ENCODE measurements around the gene ZNF438.

ZNF438 gene

DNA sequence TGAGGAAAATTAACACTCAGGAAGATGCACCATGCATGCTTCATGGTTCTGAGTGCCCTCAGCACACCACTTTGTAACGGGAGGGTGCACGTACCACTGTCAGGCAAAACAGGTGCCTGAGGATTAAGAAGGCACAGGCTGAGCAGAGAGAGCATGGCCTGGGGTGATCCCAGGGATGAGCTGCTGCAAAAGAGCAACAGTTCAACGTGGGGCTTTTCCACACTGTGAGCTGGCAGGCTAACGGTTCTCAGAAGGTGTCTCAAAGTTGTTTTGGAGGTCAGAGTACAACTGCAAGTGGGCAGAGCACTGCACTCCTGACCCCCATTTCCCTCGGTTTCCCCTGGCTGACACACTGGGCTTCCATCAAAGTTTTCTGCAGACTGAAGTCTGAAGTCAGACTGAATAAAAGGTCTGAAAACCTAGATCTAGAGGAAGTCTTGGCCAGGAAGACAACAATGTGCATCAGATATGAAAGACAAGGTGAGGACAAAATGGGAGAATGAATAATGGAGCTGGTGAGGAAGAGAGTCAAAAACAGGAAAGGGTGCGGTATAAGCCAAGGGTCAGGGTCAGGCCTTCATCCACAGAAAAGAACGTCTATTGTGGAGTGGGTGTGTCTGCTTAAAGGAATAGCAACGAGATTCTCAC, 20.5 kb downstream of the ZNF438 start:
- no peak for DNase-seq

DNA sequence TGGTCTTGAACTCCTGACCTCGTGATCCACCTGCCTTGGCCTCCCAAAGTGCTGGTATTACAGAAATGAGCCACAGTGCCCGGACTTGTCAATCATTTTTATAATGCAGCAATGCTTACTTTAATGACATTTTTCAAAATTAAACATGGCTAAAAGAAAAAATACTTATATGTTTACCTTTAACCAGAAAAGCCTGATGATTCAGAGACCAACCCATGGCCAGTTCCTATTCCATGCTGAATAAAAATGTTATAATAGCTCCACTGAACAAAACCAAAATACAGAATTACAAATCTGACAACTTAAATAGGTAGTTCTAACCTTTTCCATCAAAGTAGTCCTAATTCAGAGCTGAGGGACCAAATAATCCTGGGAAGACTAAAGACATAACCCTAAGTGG, 21.6 kb downstream of the ZNF438 start:
- no peak for DNase-seq

DNA sequence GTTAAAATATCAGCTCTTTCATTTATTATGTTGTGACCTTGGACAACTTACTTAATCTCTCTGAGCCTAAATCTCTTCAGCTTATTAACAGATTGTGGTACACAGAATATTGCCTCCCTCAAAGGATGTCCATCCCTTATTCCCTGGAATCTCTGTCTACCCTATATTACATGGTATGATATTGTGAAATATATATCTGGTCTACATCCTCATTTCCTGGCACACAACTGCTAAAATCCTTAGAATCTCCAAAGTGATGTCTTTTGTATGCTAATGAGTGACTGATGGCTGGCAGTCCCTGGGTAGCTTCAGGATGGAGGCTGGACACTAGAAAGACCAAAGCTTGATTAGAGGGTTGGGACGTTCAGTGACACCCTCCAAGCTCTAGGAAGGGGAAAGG, 25.8 kb downstream of the ZNF438 start:
- no peak for DNase-seq

DNA sequence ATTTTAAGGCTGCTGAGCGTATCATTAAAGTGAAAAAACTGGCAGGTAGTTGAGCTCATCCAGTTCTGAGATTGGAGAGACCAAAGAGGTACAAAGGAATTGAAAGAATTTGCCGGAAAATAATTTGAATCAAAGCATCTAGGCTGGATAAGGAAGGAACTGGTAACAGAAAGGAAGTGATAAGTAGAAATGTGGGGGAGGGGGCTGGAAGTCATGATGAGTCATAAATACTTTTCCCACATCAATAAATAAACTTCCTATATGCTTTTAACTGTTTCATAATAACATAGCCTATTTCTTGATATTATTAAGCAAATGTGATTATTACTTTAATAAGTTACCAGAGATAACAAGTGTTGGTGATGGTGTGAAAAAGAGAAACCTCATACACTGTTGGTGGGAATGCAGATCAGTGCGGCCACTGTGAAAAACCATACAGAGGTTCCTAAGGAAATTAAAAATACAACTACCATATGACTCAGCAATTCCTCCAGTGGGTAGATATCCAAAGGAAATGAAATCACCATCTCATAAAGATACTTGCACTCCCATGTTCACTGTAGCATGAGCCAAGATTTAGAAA, 27.0 kb downstream of the ZNF438 start:
- DNase-seq: no peak

DNA sequence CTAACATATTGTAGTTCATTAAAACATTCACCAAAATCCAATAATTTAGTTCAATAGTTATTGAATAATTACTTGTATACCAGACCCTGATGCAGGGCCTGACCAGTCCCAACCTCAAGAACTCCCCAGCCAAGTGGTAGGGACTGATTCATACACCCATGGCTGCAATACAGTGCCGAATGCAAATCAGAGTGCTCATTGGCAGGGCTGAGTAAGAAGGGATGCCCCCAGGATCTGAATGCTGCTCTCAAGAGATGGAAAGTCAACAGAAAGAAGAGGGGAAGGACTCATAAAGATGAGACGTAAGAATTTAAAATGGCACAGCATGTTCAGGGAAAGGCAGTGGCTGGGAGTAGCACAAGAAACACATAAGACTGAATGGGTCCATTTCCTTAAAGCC, 29.9 kb downstream of the ZNF438 start:
- DNase-seq: no peak

DNA sequence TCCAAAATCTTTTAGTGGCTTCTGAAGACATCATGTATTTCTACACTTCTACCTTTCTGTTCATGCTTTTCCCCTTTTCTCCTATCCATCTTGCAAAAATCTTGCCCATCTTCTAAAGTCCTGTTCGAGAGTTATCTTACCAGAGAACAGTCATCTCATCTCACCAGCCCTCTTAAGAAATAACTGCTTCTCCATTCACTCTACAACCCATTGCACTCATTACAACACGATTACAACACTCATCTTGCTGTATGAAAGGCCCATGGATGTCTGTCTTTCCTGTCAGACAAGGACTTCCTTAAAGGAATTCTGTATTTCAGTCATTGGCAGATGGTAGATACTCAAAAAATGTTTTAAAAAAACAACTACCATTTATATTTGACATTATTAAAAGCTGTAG, 30.8 kb downstream of the ZNF438 start:
- DNase-seq: no peak

DNA sequence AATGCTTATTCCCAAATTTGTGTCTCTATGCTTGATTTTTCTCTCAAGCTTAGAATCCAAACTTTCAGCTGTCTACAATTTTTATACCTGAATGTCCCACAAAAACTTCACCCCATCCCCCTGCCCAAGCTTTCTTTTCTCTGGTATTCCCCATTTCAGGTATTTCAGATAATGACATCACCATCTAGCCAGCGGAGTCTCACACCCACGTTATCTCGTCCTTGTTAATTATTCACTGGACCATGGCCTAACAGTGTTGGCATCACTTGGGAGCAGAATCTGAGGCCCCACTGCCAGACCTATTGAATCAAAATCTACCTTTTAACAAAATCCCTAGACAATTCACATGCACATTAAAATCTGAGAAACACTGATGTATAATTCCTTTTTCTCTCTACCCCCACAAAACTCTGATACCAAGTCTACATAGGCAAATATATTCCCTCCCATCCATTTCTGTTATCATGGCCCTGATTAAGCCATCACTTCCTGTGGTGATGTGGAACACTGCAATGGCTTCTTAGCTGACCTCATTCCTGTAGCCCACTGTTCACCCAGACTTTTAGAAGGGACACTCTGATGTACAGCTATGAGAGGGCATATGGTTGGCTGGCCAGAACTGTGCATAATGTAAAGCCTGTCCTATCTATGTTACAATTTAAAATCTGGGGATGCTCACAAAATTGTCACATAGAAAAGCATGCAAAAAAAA, 31.4 kb downstream of the ZNF438 start:
- DNase-seq: no peak

DNA sequence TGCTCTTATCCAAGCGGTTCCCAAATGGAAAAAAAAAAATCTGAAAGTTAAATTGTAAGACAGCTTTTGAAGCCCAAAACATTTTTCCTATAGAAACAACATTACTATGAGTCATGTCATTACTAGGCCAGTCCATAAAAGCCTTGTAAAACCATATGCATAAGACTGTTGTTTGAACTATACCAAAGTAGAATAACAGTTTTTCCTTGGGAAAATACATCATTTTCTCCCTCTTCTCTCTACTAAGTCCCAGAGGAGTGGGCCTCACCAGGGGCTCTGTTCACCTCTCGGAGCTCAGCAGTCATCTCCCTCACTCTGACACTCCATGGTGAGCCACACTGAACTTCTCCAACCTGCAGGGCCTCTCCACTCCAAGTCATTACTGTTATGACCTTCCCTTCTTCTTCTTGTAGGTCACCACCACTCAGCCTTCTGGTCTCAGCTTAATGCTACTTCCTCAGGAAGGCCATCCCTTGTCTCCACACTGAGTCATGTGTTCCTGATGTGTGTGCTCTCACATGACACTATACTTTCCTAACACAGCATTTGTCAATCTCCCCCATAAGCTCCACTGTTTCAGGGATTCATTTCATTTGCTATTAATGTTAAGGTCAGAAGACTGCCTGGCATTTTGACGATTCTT, 32.5 kb downstream of the ZNF438 start:
- no peak for DNase-seq

GRCh38 chr10:30997536-30998235, 34.0 kb downstream of the ZNF438 start:
- DNase-seq: no peak

GRCh38 chr10:30996481-30997005, 35.1 kb downstream of the ZNF438 start:
- DNase-seq: no peak

GRCh38 chr10:30995081-30995770, 36.4 kb downstream of the ZNF438 start:
- no peak for DNase-seq

DNA sequence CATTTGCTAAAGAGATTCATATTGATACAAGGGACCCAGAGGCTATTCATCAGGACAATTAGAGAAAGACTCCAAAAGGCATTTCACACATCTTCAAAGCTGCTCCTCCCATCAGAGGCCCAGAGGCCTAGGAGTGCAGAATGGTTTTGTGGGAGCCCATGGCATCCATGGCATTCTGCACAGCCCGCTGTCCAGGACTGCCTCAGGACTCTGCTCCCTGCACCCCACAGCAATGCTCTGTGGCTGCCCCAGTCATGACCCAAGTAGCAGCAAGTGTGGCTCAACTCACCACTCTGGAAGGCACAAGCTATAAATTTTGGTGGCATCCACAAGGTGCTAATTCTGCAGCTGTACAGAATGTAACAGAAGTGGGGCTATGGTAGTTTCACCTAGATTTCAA, 38.5 kb downstream of the ZNF438 start:
- no peak for DNase-seq

- no peak for DNase-seq
Measured at GRCh38 chr10:30992681-30993080, 39.0 kb downstream of the ZNF438 start.

- no peak for DNase-seq
Measured at GRCh38 chr10:30991647-30992011, 40.0 kb downstream of the ZNF438 start.

DNA sequence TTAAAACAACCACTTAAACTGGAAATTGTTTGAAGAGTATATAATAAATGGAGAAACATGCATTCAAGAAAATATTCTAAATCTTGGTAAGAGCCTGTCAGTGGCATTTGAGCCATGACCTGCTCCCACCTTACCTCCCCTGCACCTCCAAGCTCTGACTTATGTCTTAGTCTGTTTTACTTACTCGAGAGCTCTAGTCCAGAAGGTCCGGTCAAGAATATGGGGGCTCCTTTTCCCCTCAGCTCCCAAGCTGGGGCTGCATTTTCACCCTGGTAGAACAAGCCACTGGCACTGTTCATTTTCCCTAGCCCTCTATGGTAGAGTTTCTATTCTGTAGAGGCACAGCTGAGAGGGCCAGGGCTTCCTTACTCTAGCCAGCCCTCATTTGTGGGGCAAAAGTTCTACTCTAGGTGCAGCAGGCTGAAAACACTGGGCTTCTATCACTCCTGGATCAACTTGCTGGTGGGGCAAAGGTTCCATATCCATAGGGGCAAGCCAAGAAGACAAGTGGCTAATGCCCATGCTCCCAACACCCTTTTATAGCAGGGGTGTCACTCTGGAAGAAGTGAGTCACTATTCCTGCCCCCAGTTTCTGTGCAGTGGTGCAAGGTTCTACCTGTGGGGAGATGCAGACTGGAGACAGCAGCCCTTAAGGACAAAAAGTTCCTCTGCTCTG, 40.6 kb downstream of the ZNF438 start:
- no peak for DNase-seq

DNA sequence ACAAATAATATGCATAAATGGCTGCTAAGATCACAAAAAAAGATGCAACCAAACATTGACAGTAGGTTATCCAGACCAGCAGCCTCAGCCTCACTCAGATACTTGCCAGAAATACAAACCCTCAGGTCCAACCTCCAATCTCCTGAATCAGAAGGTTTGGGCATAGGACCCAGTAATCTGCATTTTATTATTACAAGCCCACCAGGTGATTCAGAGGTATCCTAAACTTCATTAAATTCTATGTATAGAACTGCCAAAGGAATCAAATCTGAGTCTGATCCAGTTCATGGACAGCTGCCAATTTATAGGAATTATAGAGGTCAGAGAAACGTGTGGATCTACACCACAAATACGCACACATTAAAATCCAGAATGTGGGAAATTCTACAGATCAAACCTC, 41.3 kb downstream of the ZNF438 start:
- DNase-seq: no peak

- DNase-seq: no peak
Measured at GRCh38 chr10:30988831-30989435, 42.7 kb downstream of the ZNF438 start.

- DNase-seq: no peak
Measured at GRCh38 chr10:30987463-30987862, 44.2 kb downstream of the ZNF438 start.

DNA sequence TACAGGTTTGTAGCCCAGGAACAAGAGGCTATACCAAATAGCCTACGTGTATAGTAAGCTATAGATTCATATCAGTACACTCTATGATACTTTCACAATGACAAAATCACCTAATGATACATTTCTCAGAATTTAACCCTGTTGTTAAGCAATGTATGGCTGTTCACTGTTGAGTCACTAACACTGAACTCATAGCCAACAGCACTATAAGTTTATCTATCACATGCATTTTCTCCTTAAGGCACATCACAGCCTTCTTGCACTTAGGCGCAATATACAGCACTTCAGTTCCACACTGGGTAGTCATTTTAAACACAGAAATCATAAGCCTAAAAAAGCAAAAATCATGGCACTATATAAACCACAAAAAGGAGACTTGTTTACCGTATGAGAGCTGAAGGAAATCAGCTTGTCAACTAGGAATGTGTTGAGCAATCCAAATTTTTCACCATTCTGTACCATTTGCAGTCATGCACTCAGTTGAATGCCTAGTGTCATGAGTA, 45.6 kb downstream of the ZNF438 start:
- DNase-seq: no peak

- DNase-seq: no peak
Measured at GRCh38 chr10:30985512-30985911, 46.2 kb downstream of the ZNF438 start.

Measured in activated T-cell treated with anti-CD3 and anti-CD28 coated beads, Interleukin-2, amount 50 U/mL, for 1 hour (primary cell).